SKM-1 treated with dmso at 0.1 percent for 144 hours (cell line): ENCODE measurements around the gene ETV4.
A peak's percentile ranks its signal among the peaks of the same experiment; 100 is the strongest.

Source experiments
- DNase-seq: peaks from one replicate; lab custom pipeline; 2025; ENCODE audit not compliant: unreplicated experiment; lab: John Stamatoyannopoulos, UW

Gene ETV4

DNA sequence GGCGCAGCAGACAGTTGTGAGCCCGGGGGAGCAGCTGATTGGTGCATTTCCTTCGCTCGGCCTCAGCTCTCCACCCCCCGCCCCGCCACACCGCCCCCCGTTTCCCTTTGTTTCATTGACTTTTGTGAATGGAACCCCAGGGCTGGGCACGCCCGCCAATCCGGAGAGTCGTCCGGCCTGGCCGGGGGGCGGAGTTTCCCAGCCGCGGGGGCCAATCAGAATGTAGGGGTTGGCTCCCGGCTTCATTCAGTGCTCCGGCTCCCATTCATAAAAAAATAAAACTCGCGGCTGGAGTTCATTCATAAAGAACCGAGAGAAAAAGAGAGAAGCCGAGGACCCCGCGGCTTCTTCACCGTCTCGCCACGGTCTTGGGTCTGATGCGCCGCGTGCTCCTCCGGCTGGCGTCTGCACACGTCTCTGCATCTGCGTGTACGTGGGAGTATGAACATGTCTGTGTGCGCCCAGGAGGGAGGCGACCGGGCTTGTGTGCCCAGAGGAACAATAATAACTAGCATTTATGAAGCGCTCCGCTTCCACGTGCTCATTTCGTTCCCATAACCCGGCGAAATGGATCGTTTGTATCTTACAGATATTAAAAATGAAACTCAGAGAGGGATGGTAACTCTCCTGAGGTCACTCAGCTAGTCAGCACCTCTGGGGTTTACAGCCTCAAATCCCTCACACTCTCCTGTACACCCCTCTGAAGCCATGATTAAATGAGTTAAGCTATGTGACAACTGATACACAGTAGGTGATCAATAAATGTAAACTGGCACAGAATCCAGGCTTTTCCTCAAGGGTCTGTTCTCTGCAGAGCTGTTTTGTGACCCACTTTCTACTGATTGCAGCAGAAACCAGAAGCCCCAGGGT is at the start of gene ETV4:
Gene ETV4, minus strand, starts transcription at position 22 of the 870 bp plus-strand sequence. CDS start 723 bp downstream, outside the sequence.
- peak; percentile 85 for DNase-seq

DNA sequence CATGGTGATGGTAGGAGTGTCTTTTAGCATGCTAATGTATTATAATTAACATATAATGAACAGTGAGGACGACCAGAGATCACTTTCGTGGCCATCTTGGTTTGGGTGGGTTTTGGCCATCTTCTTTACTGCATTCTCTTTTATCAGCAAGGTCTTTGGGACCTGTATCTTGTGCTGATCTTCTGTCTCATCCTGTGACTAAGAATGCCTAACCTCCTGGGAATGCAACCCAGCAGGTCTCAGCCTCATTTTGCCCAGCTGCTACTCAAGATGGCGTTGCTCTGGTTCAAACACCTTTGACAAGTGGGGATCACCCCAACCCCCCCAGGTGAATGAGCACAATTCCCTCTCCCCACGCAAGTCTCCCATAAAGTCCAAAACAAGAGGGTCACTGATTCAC is 49.3 kb upstream of the ETV4 start:
- no peak for DNase-seq

DNA sequence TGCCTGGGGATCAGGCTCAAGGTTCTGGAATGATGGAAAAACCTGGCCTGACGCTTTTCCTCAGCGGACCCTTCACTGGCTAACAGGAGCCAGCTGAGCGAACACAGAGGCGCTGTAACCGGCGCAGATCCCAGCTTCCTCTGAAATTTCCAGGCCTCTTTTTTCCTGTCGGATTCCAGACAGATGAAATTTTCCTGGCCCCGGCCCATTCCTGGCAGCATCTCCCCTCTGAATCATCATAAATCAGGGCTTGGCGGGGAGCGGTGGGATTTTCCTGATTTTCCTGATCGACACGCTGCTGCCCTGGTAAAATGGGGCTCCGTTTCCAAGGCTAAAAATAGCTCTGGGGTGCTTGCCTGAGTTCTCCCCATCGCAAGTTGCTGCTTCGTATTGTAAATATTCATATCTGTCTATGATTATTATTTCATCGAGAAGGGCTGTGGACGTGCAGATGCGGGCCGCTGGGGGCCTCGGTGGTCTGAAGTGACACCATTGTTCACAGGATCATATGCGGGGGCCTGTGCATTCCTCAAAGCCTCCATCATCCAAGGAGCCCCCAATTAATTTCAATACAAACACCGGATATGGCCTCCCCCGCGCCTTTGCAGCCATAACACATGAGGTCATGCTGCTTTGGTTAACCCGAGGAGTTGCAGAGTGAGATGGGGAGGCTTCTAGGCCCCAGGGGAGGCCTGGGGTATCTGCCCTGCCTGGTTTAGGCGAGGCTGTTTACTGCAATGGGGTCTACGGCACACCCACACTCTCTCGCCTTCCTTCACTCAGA is 45.8 kb upstream of the ETV4 start:
- DNase-seq: no peak

DNA sequence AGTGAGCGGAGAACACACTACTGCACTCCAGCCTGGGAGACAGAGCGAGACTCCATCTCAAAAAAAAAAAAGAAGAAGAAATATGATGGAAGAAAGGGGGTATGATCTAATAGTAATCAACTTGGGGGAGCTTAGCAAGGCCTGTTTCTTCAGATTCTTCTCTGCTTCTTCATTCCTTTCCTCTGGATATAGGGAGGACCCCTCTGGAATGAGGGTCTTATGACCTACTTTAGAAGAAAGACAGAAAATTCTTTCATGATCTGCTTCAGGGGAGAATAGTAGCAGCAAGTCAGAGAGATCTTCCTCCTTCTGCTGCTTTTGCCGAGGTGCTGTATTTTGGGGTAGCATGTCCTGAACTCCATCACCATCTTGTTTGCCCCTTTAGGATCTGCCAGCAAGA is 44.9 kb upstream of the ETV4 start:
- DNase-seq: no peak

DNA sequence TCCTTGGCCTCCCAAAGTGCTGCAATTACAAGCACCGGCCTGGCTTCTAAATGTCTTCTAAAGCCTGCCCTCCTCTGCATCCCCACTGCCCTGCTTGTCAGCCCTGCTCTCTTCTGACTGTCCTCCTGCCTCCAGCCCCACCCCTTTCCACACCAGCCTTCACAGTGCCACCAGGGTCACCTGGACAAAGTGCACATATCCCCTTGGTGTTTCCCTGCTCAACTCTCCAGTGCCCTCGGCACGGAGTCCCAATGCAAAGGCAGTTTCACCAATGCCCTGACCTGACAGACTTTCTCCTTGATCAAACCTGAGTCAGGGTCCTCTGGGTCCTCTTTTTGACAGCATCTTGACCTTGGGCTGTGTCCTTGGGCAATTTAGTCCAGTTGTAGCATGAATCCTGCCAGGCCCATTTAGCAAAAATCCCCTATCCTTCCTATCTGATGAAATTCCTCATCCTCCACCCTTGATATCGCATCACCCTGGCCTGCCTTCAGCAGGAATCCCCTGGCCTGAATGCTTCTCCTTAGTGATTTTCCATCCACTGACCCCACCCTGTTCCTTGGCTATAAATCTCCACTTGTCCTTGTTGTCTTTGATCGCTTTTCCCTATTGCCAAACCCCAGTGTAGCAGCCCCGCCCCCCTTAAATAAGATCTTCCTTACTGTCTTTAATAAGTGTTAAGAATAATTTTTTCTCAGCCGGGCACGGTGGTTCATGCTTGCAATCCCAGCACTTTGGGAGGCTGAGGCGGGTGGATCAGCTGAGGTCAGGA is 42.7 kb upstream of the ETV4 start:
- DNase-seq: no peak

DNA sequence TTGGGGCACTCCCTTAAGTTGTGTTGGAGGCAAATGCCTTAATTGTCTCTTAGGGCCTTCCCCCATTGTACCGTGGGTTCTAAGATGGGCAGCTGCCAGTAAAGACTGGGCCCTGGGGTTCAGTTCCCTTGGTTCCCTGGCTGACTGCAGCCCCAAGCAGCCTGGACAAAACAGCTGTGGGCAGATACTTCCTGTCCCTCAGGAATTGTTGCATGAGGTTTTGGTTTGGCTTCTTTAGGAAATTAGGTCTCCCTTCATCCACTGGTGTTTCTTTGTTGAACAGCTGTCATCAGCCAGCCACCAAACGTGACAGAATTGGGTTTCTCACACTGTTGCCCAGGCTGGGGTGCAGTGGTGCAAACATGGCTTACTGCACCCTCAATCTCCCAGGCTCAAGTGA is 42.0 kb upstream of the ETV4 start:
- DNase-seq: no peak

DNA sequence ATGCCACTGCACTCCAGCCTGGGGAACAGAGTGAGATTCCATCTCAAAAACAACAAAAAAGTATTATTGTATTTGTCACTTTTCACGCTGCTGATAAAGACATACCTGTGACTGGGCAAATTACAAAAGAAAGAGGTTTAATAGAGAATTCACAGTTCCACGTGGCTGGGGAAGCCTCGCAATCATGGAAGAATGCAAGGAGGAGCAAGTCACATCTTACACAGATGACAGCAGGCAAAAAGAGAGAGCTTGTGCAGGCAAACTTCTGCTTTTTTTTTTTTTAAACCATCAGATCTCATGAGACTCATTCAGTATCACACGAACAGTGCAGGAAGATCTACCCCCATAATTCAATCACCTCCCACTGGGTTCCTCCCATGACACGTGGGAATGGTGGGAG is 41.5 kb upstream of the ETV4 start:
- DNase-seq: no peak

DNA sequence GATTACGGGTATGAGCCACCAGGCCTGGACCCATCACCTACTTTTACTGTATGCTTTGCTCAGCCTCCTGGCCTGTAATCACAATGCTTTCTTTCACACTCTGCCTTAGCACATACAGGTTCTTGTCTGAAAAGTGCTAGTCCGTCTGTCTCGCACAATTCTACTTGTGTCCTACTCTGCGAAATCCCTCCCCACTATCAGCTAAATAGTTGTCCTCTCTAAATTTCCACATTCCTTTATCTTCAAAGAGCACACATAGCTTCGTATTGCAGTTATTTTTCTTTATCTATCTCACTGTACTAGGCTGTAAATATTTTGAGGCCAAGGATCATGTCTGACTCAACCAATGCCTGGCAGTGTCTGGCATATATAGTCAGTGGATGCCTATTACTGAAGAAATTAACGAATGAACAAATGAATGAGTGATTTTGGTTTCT is 38.5 kb upstream of the ETV4 start:
- DNase-seq: no peak

DNA sequence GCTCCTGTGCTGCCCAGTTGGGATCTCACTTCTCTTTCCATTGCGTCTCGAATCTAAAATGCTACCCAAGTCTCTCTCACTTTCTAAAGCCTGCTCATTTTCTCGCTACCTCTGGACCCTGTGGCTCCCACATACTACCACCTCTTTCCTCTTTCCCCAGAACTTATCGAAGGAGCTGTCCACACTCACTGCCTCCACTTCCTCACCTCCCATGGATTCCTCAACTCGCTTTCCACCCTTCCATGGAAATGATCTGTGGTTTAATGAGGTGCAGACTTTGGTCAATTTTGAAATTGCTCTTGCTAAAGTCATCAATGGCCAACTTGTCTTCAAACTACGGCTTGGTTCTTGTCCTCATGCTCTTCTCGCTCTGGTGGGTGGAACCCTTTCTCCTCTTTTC is 37.2 kb upstream of the ETV4 start:
- no peak for DNase-seq

DNA sequence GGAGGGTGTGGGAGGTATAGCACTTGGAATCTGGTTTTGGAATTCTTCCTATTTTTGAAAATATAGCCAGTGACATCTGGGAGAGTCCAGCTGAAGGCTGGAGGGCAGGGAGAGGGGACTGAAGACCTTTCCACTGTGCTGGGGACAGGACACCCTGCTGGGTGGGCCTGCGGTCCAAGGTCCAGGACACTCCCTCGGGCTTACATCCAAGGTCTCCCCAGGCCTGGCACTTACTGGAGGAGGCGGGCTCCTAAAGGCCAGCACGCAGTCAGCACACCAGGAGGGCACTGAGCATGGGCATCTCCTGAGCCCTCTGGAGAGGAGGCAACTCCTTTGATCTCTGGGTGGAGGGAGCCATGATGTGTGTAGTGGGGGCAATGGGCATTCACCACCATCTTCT is 35.5 kb upstream of the ETV4 start:
- no peak for DNase-seq

DNA sequence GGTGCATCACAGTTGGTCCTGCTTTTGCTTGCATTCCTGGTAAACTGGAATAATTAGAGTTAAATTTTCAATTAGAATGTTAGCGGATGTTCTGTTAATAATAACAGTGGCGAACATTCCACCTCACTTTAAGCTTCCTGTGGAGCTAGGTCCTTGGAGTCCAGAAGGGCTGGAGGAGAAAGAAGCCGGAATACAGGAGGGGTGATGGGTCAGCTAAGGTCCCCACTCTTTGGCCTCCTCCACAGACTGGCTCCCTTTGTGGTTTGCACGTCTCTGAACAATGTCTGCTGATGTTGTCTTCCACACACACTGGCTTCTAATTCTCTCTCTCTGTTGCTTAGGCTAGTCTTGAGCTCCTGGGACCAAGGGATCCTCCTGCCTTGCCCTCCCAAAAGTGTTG is 35.0 kb upstream of the ETV4 start:
- DNase-seq: no peak

DNA sequence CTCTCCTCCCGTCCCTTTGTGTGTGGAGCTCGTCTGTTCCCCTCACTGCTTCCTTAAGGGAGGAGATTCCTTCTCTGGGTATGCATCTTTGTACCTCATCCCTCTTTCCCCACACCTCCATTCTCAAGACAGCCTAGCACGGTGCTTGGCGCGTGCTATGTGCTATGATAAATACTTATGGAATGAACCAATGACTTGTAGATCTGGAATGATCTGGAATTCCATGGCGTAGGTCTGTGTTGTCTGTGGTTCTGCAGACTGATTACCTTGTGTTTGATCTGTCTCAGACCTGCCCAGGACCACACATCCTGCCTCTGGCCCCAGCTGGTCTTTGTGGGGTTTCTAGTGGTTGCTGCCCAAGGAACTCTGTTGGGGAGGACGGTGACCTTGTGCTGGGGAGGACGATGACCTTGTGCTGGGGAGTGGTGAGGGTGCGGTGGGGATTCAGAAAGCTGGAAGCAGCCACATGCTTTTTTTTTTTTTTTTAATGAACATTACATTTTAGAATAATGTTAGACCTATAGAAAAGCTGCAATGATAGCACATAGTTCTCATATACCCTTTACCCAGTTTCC is 33.5 kb upstream of the ETV4 start:
- DNase-seq: no peak

DNA sequence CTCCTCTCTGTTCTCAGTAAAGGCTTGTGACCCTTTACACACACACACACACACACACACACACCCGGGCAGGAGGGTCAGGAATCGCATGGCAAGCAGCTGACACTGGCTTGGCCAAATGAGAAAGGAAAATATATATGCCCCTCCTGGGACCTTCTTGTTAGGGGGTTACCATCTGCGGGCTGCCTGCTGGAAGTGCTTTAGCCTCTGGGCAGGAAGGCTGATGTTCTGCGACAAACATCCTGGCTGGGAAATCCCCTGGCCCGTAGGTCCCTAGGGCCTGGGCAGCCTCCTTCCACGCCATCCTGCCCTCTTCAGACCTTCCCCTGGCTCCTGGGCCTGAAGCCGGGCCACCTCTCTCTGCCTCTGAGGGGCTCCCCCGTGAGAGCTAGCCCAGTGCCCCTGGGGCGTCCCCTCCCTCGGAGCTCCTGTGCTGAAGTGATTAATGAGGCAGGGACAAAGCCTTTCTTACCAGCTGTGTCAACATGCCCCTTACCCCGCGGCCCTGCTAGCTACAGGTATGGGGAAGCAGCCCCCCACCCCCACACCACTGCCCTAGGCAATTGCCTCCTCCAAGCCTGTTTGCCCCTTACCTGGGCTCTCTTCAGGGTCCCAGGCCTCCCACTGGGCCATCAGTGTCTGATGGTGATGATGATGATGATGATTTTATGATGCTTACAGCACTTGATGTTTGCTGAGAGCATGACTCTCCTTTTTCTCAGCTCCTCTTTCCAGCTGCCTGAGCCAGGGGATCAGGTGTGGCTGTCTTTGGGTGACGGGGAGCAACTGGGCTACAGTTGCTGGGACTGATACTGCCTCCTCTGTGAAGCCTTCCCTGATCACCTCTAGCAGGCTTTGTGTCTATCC is 32.8 kb upstream of the ETV4 start:
- DNase-seq: no peak

DNA sequence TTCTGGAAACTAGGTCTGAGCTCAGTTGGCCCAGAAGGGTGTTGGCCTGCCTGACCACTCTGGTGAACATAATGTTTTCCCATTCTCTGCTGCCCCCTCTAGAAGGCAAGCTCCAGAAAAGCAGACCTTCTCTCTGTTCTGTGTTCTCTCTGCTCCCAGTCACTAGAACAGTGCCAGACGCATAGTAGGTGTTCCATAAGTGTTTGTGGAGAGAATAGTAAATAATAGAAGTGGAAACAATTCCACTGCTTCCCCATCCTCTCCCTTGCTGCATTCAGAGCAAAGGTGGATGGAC is 32.2 kb upstream of the ETV4 start:
- DNase-seq: no peak

DNA sequence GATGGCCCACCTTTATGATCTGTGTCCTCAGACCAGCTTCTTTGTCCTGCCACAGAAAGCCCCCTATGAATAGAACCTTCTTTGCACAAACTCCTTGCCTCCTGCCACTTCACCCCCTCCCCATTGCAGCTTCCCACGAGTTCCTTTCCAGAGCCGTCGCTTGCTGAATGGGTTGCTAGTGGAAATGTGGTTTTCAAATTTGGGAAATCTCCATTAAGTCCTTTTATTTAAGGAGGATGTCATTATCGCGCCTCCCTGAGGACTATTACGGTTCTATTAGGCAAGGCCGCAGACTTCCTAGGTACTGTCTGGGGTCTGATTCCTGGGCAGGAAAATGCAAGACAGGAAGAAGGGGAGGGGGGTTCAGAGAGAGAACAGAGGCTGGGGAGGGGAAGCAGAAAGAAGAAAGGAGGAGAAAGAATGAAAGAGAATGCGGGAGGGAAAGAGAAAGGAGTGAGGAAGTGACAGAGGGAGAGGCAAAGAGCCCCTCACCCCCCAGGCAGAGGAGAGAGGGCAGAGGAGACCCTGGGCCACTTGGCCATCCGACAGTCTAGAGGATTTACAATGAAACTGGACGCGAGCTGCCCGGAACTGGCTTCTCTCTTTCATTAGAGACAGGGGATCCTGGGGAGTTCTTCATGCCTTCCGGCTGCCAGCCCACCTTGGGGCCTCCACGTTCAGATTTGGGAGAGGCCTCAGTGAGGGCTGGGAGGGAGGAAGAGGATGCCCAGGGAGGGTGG is 31.7 kb upstream of the ETV4 start:
- DNase-seq: no peak

DNA sequence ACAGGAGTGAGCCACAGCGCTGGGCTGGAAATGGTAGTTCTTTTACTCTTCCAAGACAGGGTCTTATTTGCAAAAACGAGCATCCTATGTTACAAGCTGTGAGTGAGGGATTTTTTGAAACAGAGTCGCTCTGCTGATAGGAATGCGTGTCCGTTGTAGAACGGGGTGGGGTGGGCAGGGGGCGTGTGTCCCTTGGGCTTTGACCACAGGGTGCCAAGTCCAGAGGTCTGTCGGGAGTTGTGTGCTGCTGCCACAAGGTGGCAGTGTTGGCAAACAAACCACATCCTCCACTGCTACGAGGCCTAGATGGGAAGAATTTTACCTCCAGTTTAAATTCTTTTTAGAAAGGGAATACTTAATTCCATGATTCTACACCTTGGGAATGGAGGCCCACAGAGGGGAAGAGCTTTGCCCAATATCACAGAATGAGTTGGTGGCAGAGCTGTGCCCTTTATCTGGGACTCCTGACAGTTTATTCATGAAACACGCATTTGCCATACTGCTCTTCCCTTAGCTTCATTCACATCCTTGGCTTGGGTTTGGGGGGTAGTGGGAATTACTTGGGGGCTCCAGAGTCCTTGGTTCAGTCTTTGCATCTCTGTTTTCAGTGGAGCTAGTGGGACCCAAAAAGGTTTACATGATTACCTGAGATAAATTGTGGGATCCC is 30.6 kb upstream of the ETV4 start:
- DNase-seq: peak; percentile 47

DNA sequence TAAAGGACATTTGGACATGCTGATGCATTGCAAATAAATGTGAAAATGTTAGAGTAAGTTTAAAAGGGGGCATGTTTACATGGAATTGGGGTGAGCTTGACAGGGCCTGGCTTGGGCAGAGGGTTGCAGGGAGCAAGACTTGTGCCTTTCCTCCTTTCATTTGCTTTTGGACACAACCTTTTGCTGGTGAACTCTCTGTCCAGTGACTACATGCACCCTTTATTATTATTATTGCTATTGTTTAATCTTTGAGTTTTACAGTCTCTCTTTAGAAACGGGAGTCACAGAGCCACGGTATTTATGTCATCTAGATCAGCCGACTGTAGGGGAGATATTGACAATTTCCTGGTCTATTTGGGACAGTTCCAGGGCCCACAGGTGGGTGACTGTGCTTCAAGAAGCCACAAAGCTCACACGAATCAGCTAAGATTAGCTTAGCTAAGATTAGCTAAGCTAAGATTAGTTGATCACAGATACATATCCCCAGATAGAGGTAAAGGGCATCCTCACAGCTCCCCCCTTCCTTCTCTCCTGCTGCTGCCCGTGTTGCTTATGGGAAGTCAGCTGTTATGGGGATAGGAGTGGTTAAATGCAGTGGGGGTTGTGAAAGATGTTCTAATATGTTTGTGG is 28.9 kb upstream of the ETV4 start:
- DNase-seq: no peak

DNA sequence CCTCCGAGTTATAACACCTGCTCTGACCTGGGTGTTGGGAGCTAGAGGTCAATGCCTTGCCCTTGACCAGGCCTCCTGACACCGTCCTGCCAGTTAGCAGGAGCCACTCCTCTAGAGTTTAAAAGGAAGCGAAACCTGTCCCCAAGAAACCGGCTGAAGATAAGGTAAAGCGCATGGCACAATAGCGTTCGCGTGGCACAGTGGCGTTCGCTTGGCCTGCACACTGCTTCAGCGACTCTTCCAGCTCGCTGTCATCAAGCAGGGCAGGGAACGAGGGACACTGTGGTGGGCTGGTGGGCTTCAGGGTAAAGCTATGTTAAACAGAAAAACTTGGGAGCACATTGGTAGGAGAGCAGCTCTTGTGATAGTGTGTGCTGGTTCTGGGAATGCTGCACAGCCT is 28.2 kb upstream of the ETV4 start:
- no peak for DNase-seq
